Hematopoietic multipotent progenitor cell treated with erythropoietin and hydrocortisone succinate and interleukin-3 and kit ligand, for 15 days (in vitro differentiated cells): ENCODE results near the gene CEBPG.

Experiments
- DNase-seq: peaks from one replicate; pipeline ENCODE4 v3.0.0-alpha.2; 2015; ENCODE audit warnings: low spot score

CEBPG gene

DNA sequence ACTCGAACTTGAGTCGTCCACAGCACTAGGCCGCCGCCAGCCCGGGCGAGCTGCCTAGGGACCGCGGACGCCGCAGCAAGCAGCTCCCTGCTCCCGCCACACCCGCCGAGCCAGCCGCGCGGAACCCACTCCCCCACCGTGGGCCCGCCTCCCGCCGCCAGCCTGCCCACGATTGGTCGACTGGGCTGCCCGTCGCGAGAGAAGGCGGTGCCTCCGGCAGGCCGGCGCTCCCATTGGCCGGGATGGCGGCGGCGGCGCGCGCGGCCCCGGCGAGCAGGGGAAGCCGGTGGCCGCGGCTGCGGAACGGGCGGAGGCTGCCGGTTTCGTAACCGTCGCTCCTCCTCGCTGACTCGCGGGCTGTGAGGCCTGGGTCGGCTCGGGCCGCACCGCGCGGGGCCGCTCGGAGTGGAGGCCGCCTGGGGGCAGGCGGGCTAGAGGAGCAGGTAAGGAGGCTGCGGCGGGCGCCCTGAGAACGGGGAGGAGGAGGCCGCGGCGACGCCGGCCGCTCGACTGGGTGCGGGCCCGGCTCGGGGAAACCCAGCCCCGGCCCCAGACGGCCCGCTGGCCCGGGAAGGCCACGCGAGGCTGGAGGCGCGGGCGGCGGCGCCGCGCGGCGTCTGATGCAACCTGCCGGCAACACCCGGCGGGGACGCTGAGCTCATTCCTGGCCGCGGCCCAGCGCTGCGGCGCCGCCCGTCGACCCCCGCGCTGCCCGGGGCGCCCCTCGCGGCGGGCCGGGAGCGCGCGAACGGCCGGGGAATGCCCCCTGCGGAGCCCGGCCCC, at the start of gene CEBPG:
TSS of gene CEBPG (plus strand) at position 257 of the 783 bp plus-strand sequence. CDS start 5,531 bp downstream, outside the sequence.
- DNase-seq = peak; percentile 87

DNA sequence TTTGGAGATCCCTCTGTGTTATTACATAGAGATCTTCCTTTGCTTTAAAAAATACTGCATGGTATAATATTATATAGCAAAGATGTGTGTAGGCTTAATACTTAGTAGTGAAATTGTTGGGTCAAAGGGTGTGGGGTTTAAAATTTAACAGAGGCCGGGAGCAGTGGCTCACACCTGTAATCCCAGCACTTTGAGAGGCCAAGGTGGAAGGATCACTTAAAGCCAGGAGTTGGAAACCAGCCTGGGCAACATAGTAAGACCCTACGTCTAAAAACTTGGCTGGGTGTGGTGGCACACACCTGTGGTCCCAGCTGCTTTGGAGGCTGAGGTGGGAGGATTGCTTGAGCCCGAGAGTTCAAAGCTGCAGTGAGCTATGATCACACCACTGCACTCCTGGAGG, 48.9 kb upstream of the CEBPG start:
- DNase-seq = no peak

DNA sequence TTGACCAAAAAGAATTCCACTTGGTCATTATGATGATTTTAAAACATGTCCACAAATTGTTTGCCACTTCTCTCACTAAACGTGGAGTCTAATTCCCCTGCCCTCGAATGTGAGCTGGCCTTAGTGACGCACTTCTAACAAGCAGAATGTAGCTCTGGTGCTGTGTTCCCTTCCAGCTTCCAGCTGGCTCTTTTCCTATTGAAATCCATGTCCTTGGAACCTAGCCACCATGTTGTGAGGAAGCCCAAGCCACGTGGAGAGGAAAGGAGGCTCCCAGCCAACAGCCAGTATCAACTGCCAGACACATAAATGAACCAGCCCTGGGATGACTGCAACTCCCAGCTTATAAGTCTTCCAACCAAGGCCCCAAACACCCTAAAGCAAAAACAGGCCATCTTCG, 47.6 kb upstream of the CEBPG start:
- no peak for DNase-seq

DNA sequence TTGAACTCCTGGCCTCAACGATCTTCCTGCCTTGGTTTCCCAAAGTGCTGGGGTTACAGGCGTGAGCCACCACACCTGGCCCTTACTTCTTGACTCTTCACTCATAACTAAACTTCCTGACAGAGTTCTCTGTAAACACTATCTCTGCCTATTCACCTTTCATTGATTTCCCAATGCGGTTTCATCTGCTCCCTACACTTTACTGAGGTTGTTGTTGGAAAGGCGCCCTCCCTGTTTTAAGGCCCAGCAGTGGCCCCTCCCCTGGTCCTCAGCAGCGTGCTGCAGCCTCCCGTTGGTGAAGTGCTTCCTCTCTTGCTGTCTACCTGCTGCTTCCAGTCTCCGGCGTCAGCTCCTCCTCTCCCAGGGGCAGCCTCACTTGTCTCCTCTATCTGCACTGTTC, 44.4 kb upstream of the CEBPG start:
- DNase-seq = no peak

DNA sequence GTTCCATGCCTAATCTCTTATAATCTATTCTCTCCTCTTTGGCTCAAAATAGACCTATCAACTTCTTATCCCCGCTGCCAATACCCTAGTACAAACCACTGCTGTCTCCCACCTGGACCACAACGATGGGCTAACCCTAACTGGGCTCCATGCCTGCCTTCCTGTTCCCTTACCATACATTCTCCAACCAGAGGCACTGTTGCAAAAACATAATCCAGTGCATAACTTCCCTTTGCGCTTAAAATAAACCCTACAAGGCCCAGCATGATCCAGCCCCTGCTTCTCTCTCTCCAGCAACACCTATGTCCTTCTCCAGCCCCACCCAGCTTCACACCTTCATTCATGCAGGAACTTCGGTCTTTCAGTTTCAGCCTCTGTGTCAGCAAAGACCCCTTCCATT, 43.8 kb upstream of the CEBPG start:
- no peak for DNase-seq

DNA sequence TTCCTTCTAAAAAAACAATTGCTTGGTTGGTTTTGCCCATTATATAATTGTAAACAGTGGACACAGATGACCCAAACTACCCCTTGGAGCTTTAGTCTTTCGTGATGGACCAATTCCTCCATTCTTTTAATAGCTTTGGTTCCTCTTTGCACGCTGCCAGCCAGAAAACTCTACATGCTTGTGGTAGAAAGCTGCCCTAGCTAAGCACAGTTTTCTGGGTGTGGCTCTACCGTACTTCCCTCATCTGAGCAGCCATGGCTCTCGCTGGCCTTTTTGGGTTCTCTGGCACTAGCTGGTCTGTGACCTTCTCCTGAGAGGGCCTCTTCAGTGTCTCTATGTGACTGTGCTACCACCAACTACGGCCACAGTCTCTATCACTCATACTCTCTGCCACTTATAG, 41.3 kb upstream of the CEBPG start:
- no peak for DNase-seq

DNA sequence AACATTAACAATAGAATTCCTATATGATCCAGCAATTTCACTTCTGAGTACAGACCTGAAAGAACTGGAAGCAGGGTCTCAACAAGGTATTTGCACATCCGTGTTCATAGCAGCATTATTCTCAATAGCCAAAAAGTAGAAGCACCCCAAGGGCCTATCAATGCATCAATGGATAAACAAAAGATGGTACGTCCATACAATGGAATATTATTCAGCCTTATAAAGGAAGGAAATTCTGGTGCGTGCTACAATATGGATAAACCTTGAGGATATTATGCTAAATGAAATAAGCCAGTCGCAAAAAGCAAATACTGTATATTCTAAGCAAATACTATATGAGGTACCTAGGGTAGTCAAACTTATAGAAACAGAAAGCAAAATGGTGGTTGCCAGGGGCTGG, 40.4 kb upstream of the CEBPG start:
- DNase-seq = no peak

DNA sequence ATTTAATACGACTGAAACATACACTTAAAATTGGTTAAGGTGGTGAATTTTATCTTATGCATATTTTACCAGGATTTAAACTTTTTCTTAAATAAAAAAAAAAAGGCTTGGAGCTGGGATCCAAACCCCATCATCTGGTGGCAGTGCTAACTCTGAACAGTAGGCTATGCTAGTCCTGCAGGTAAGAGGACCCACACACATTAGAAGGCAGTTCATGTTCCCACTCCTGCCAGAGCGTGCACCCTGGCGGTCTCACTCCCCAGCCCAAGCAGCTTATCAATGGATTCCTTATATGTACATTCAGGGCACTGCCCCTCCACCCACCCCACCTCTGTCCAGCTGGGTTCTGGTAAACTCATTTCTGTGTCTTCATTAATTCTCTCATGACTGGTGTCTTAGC, 39.9 kb upstream of the CEBPG start:
- no peak for DNase-seq

DNA sequence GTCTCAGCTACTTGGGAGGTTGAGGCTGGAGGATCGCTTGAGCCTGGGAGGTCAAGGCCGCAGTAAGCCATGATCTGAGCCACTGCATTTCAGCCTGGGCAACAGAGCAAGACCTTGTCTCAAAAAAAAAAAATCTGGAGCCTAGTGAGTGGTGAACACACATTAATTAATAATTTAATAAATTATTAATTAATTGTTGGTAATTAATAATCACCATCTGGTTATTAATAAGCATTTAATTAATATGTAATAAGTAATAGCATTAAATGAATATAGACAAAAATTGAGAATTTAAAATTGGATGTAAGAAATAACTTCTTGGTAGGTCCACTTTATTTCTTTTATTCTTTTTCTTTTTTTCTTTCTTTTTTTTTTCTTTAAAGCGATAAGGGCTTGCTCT, 39.2 kb upstream of the CEBPG start:
- no peak for DNase-seq

DNA sequence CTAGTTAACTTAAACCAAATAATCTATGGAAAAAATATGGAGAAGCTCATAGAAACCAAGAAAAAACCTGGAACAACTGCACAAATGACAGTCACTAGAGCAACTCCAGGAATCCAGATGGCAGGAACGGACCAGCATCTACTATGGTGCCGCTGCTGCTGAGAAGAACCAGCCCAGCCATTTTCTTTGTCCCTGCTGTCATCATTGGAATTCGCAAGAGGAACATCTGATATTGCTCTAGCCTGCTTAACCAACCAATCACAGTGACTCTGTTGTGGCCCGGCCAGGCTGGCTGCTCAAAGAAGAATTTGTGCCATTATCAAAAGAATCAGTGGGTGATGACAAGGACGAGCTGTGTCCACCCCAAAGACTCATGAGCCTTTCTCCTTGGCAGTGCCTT, 38.1 kb upstream of the CEBPG start:
- DNase-seq = no peak

DNA sequence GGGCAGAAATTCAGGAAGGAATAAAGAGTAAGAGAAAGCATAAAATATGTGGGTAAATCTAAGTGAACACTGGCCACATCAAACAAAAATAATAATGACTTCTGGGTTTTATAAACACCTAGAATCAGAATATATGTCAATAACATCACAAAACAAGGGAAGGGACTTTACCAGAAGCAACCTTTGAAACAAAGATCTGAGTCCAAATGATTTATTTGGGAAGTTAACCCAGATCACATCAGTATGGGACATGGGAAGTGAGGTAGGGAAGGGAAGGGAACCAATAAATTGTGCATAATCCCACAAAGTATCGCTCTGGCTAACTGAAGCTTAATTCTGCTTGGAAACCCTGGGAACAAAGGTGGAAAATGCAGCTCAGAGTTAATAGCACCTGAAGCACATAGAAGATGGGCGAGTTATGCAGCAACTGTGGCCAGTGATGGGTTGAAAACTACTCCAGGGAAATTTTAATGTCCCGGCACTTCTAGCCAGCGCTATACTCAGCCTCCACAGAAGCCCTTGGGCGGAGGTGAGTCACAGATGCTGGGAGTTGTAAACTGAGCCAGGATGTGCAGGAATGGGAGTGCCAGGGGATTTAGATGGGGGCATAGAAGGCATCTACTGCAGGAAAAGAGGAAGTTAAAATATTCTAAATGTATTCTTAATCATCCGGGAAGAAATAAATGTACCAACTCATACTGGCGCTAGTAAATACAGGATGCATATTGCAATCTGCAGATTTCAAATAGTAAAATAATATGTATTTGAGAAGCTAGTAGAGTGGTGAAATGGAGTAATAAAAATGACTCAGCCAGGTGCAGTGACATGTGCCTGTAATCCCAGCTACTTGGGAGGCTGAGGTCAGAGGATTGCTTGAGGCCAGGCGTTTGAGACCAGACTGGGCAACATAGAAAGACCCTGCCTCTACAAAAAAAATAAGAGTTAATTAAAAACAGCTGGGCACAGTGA, 34.2 kb upstream of the CEBPG start:
- DNase-seq = no peak

DNA sequence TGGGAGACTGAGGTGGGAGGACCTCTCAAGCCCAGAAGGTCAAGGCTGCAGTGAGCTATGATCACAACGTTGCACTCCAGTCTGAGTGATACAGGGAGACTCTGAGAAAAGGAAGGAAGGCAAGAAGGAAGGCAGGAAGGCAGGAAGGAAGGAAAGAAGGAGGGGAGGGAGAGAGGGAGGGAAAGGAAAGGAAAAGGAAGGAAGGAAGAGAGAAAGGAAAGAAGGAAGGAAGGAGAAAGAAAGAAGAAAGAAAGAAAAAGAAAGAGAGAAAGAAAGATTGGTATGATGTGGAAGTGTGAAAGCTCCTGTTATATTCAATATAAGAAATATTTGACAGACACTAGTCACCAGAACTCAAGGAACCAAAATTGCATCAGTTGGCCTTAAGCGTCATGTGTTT, 32.5 kb upstream of the CEBPG start:
- no peak for DNase-seq

DNA sequence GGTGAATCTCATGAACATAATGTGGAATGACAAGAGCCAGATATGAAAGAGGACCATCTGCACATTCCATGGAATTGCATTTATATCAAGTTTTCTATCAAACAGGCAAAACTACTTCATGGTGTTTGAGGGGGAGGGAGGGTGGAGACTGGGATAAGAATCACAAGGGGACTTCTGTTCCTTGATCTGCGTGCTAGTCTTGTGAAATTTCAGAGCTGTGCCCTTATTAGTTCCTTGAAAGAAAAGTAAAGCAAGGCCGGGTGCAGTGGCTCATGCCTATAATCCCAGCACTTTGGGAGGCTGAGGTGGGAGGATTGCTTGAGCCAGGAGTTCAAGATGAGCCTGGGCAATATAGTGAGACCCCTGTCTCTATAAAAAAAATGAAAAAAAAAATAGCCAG, 30.2 kb upstream of the CEBPG start:
- no peak for DNase-seq

DNA sequence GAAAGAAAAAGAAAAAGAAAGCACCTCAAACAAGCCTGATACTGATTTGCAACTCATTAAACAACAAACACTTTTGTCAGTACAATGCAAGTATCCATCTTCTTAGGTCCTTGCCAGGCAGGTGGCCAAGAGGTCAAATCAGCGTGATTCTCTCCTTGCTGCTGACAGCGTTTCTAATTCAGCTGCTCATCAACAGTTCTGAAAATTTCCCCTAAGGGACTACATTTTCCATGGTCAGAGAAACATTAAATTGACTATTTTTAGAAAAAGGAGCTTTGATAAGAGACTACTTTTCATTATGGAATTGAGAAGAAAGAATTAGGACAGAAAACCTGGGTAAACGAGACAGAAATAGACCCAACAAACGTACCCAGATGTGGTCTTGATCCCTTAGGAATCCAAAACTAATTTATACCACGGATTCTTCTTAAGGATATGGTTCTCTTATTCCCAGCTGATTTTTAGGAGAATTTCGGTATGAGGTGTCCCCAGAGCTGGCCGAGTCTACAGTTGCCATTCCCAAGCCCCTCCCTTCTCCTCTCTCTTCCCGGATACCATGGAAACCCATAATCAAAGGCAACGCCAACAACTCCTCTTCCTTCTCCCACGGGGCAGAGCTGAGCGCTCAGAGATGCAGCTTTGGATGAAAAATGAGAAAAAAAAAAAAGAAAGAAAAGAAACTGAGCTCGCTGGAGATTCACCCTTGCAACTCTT, 29.5 kb upstream of the CEBPG start:
- DNase-seq = no peak

DNA sequence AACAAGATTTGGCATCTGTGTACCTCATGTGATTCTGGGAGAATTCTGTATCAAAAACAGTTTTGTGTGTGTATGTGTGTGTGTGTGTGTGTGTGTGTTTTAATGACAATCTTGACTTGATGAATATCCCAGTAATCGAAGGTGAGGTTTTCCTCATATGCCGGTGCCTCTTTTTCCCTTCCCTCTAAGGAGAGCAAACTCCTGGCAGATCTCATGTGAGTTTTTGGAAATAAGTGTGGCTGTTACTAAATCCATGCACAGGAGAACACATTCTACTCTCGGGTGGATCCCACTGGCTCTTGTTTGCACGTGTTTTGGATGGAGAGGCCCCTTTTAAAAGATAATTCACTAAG, 29.0 kb upstream of the CEBPG start:
- no peak for DNase-seq

DNA sequence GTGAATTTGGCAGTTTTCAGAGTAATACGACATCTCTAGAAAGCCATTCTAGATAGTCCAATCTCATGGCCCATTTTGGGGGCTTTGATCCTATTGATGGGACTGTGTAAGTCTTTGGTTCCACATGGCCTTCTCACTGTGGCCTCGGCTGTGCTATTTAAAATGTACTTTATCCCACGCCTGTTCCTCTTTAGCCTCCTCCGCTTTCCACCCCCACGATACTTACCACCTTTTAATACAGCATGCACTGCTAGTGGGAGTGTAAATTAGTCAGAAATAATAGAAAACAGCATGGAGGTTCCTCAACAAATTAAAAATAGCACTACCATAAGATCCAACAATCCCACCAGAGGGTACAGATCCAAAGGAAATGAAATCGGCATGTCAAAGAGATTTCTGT, 28.3 kb upstream of the CEBPG start:
- DNase-seq = no peak

DNA sequence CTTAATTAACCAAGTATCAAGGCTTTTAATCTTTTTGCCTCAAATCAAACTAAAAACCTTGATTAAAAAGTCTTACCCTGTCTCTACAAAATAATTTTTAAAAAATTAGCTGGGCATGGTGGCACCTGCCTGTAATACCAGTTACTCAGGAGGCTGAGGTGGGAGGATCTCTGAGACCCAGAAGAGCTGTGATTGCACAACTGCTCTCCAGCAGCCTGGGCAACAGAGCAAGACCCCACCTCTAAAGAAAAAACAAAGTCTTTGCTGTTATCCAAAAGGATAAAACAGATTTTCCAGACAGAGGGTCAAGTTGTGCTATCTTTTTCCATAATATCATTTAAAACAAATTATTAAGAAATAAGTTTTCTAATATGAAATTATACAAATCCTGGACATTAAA, 26.8 kb upstream of the CEBPG start:
- no peak for DNase-seq

DNA sequence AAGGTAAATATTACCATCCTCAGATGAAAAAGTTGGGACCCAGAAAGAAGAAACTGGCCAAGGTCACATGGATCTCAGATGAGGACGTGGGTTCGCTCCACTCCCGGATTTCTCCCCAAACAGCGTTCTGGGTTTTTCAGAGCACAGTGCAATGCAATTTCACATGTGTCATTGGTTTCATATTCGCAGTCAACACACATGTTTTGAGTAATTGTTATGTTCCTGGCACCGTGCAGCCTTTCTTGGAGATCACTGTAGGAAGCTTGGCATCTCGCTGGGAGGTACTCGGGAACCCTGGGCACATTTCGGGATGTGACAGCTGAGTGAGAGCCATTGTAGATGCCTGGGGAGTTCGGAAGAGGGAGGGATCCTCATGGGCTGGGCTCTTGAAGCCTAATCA, 26.2 kb upstream of the CEBPG start:
- no peak for DNase-seq

DNA sequence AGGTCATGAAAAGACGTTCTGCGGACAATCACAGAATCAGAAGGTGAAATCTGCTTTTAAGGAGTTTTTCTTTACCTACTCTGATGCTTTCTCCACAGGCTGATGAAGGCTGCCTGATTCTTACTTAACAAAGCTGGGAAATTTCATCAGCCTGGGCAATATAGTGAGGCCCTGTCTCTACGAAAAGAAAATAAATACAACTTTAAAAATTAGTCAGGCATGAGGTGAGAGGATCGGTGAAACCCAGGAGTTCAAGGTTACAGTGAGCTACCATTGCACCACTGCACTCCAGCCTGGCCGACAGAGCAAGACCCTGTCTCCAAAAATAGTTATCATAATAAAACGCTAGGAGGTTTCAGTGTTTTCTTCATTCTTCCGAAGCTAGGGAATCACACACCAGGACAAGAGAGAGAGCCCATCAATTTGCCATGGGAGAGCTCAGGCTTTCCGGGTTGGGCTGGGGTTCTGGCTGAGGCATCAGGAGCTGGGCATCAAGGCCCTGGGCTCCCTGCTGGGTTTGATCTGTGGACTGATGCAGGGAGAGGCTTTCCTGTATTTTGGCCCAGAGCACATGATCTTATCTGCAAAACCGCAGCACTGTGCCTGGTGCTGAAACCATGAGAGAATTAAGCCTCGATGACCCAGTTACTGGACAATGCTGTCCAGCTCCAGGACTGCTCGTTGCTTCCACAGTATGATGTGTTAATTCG, 25.1 kb upstream of the CEBPG start:
- no peak for DNase-seq

DNA sequence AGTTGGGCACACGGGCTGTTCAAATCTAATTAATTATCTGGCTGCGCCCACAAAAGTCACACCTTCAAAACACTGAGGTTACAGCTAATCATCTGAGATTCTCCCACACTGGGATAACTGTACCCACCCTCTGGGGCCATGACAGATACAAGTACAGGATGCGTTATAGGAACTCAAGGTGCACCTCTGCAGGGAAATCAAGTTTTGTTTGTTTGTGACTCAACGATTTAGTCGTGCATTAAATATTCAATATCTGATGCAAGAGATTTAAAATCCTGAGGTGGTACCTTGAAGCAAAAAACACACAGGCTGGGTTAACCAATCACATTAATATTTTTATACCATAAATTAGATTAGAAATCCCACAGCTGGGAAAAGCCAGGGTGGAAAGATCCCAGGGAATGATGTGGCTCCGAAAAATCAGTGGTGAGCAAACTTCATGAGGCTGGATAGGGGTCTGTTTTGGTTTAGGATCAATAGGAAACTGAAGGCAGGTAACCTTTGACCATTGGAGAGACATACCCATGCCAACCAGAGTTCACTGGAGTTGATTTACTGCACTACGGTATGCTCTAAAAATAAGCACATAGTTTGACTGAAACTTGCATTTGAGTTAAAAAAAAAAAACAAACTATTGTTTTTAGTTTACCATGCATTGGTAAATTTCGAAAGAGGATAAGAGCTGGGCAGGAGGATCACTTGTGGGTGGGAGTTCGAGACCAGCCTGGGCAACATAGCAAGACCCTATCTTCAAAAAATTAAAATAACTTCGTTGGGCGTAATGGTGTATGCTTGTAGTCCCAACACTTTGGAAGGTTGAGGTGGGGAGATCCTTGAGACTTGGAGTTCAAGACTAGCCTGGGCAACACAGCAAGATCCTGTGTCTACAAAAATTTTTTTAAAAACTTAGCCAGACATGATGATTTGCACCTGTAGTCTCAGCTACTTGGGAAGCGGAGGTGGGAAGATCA, 23.9 kb upstream of the CEBPG start:
- DNase-seq = no peak
